Measurements from ENCODE around the gene EYS.
A peak's percentile ranks its signal among the peaks of the same experiment; 100 is the strongest.

The EYS gene

GRCh38 chr6:63677282-63677681 is 2029.7 kb downstream of the EYS start:
- DNase-seq: peak; percentile 26

DNA sequence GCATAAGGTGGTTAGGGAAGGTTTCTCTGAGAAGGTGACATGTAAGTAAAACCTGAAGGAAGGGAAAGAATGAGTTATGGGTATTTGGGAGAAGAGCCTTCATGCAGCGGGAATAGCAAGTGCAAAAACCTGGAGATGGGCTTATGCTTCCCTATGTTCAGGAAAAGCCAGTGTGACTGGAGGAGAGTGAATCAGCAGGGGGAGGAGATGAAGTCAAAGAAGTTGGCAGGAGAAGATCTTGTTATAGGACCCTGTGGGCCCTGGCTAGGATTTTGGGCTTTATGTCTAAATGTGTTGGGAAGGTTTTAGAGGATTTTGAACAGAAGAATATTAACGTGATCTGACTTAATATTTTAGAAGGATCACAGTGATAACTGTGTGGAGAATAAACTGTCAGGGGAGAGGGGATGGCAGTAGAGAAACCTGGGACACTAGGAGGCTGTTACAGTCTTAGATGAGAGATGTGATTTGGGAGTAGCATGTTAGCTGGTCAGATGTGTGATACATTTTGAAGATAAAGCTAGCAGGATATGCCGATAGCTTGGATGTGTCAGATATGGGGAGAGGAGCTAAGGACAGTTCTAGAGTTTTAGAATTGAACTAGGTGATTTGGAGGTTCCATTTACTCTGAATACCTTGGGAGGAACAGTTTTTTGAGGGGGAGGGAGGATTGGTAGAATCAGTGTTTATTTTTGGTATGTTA is 2030.5 kb downstream of the EYS start:
- DNase-seq: peak; percentile 14

- no peak for DNase-seq
Observed at GRCh38 chr6:63675138-63675537, 2031.9 kb downstream of the EYS start.

DNA sequence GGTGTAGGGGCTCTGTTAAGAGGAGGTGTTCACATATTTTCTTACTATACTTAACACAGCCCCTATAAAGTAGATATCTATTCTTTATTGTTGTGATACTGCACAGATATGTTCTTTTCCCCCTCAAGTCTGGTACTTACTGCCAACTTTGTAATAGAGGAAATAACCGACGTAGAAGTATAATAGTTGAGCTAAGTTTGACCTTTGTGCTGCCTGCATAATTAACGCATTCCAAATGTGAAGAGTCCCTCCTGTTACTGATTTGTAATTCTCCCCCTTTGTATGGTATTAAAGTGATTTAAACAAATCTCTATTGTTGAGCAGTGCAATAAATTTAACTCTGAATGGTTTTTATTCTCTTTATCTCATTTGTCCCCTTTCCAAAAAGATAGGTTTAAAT is 2032.4 kb downstream of the EYS start:
- no peak for DNase-seq

DNA sequence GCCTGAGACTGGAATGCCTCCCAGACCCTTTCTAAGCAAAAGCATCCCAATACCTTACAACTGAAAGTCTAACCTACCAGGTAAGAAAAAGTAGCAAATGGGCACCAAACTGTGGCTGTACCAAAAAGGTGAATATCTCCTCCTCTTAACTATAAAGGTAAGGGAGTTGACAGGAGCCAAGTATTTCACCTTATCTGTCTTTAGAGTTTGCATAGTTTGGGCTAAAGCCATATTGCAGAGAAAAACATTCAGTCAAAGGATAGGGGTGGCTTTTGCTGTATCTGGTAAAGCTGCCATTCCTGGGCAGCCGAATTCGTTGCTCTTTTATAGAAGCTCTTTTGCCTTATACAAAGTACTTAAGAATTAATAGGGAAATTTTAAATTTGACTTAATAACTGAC is 2033.3 kb downstream of the EYS start:
- DNase-seq: no peak

- no peak for DNase-seq
Observed at GRCh38 chr6:63672582-63673129, 2034.4 kb downstream of the EYS start.

DNA sequence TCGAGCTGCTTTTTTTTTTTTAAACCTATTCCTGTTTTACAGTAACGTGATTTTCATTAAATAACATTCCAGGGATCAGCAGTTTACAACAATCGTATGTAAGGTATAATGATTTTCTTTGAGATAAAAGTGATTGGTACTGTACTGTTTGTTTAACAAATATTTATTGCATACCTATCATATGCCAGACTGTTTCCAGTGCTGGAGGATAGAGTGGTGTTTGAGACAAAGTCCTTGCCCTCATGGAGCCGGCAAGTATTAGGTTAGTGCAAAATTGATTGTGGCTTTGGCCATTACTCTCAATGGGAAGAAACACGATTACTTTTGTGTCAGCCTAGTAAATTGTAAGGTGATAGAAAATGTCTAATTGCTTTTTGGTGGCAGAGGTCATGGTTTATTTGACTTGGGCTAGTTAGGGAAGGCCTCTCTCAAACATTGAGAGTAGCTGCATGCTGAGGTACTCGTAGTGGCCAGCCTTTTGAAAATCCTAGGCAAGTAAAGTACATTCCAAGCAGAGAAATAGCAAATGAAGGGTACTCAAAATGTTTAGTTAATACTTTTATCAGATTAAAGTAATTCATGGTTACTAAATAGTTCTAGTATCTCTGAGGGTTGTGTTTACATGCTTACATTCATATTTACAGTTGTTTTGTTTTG is 2035.8 kb downstream of the EYS start:
- no peak for DNase-seq

Data from fibroblast of skin of right biceps (primary cell).